Measurements from ENCODE around the gene OTOA.

DNA sequence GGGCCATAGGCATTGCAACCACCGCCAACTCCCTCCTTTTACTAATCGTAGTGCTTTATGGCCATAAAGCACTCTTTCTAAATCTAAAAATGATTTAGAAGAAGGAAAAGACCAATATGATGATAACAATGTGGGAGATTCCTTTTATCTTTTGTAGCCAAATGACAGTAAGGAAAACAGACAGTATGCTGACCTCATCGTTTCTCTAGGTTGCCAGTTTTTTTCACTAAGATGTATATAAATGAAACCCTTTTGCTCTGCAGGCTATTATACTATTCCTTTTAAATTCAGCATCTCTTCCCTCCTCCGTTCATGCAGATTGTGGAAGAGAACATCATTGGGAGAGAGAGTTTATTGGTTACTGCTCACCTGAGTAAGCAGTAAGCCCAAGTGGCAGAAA lies 25.3 kb downstream of the OTOA start:
- no peak for TF ChIP-seq RAD21 (IDR thresholded peaks at IDR 0.05; ENCODE audit: low read depth)
- TF ChIP-seq TCF12 (IDR thresholded peaks at IDR 0.05; ENCODE audit: low read depth), result no peak
- no peak for TF ChIP-seq ZBTB7A (IDR thresholded peaks at IDR 0.05; ENCODE audit: low read depth)
- TF ChIP-seq, protein P1, sequence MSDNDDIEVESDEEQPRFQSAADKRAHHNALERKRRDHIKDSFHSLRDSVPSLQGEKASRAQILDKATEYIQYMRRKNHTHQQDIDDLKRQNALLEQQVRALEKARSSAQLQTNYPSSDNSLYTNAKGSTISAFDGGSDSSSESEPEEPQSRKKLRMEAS (IDR thresholded peaks at IDR 0.05), result no peak
- TF ChIP-seq EP300 (IDR thresholded peaks at IDR 0.05; ENCODE audit: borderline replicate concordance), result no peak
- TF ChIP-seq, protein P2, sequence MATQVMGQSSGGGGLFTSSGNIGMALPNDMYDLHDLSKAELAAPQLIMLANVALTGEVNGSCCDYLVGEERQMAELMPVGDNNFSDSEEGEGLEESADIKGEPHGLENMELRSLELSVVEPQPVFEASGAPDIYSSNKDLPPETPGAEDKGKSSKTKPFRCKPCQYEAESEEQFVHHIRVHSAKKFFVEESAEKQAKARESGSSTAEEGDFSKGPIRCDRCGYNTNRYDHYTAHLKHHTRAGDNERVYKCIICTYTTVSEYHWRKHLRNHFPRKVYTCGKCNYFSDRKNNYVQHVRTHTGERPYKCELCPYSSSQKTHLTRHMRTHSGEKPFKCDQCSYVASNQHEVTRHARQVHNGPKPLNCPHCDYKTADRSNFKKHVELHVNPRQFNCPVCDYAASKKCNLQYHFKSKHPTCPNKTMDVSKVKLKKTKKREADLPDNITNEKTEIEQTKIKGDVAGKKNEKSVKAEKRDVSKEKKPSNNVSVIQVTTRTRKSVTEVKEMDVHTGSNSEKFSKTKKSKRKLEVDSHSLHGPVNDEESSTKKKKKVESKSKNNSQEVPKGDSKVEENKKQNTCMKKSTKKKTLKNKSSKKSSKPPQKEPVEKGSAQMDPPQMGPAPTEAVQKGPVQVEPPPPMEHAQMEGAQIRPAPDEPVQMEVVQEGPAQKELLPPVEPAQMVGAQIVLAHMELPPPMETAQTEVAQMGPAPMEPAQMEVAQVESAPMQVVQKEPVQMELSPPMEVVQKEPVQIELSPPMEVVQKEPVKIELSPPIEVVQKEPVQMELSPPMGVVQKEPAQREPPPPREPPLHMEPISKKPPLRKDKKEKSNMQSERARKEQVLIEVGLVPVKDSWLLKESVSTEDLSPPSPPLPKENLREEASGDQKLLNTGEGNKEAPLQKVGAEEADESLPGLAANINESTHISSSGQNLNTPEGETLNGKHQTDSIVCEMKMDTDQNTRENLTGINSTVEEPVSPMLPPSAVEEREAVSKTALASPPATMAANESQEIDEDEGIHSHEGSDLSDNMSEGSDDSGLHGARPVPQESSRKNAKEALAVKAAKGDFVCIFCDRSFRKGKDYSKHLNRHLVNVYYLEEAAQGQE (IDR thresholded peaks at IDR 0.05; ENCODE audit: low read depth), result no peak
- TF ChIP-seq YY1 (IDR thresholded peaks at IDR 0.05; ENCODE audit: low read depth), result no peak
- no peak for TF ChIP-seq EGR1 (IDR thresholded peaks at IDR 0.05)
- TF ChIP-seq TAF1 (IDR thresholded peaks at IDR 0.05; ENCODE audit: low read depth), result no peak

Data from Ishikawa (cell line).